T-helper 1 cell treated with Interleukin-12 subunit alpha and Interleukin-12 subunit beta and Interleukin-4 antibody, amounts not matched to agents 30 ng/mL and 1 ng/mL, for 36 hours (primary cell): Measurements from ENCODE around the gene CCL11. TPM values are rescaled to one million over a fixed set of nuclear protein-coding genes. Genes with fewer than 3 reads are reported as not detected.

Experiments
- intact Hi-C: fragments of 100-400 bp; cut with micrococcal nuclease; formaldehyde crosslinking; loops from one replicate; pipeline ENCODE4 v1.15.1; 2024
- total RNA-seq: library from RNA; stranded (reverse); gene quantifications from 2 replicates; pipeline ENCODE4 v1.2.3, GENCODE V29; 2022

Gene CCL11
- total RNA-seq, 1 donor from 2014 or later, result not detected

- intact Hi-C loops, result no loop called here
These were observed 28.1 kb upstream of the CCL11 start for GRCh38 chr17:34257299-34257985.

GRCh38 chr17:34257986-34258326, 27.6 kb upstream of the CCL11 start:
- intact Hi-C loops, result no loop called here

GRCh38 chr17:34259146-34259545, 26.4 kb upstream of the CCL11 start:
- intact Hi-C loops, result no loop called here

- intact Hi-C loops, result loop anchor here (1.0 to 5.0 kb wide), 2 partner anchors 46 to 60 kb away; no protein-coding TSS in a partner anchor
These were observed 24.7 kb upstream of the CCL11 start for GRCh38 chr17:34260861-34261260.

- intact Hi-C loops, result loop anchor here (1.0 to 5.0 kb wide), 2 partner anchors 46 to 60 kb away; no protein-coding TSS in a partner anchor
These were observed 23.8 kb upstream of the CCL11 start for GRCh38 chr17:34261568-34262337.

GRCh38 chr17:34265711-34266110, 19.8 kb upstream of the CCL11 start:
- intact Hi-C loops, result no loop called here

GRCh38 chr17:34269969-34270368, 15.6 kb upstream of the CCL11 start, which contains the start of gene CCL7:
Gene CCL7, plus strand, starts transcription at chr17:34270221. Its CDS starts 70 bp downstream, at chr17:34270291.
- intact Hi-C loops, result no loop called here

- intact Hi-C loops, result no loop called here
These were observed 9.7 kb upstream of the CCL11 start for GRCh38 chr17:34275881-34276280.

GRCh38 chr17:34276826-34277225, 8.7 kb upstream of the CCL11 start:
- intact Hi-C loops, result no loop called here

GRCh38 chr17:34283571-34283970, 2.0 kb upstream of the CCL11 start:
- intact Hi-C loops, result no loop called here

- intact Hi-C loops, result no loop called here
These were observed 2.3 kb downstream of the CCL11 start for GRCh38 chr17:34287875-34288274.

- intact Hi-C loops, result no loop called here
These were observed 5.0 kb downstream of the CCL11 start for GRCh38 chr17:34290586-34290985.

- intact Hi-C loops, result no loop called here
These were observed 6.3 kb downstream of the CCL11 start for GRCh38 chr17:34291721-34292348.

GRCh38 chr17:34299027-34299426, 13.5 kb downstream of the CCL11 start:
- intact Hi-C loops, result no loop called here

- intact Hi-C loops, result no loop called here
These were observed 14.5 kb downstream of the CCL11 start for GRCh38 chr17:34299956-34300577.

GRCh38 chr17:34300652-34301370, 15.3 kb downstream of the CCL11 start:
- intact Hi-C loops, result no loop called here

- intact Hi-C loops, result no loop called here
These were observed 16.4 kb downstream of the CCL11 start for GRCh38 chr17:34301986-34302385.

- intact Hi-C loops, result no loop called here
These were observed 17.1 kb downstream of the CCL11 start for GRCh38 chr17:34302636-34303035.

- intact Hi-C loops, result no loop called here
These were observed 18.1 kb downstream of the CCL11 start for GRCh38 chr17:34303606-34304005.

GRCh38 chr17:34305061-34305460, 19.5 kb downstream of the CCL11 start:
- intact Hi-C loops, result loop anchor here (5.0 kb wide), 2 partner anchors 43 to 57 kb away; partner anchors contain the start of gene CCL1

GRCh38 chr17:34305606-34306005, 20.1 kb downstream of the CCL11 start:
- intact Hi-C loops, result loop anchor here (5.0 kb wide), 2 partner anchors 43 to 57 kb away; partner anchors contain the start of gene CCL1
